Sigmoid colon (tissue), 3 donors: Measurements from ENCODE around the gene ZIC1.

Experiments used
- POLR2A ChIP-seq, 2 donors: fragments of 450-650 bp; IDR thresholded peaks; one replicate each; pipeline ENCODE4 v1.6.1; 2016; ENCODE audit warnings: antibody characterized with exemption in 2 of 2, mild to moderate bottlenecking in 2 of 2, moderate library complexity in 2 of 2
- TF ChIP-seq, protein P1 (sequence below), 4 experiments: fragments of 450-650 bp in 3 of 4; fragments of 200-600 bp in 1 of 4; IDR thresholded peaks; one replicate each; pipeline ENCODE4 v1.5.1; 2016 to 2019; ENCODE audit warnings: antibody characterized with exemption in 4 of 4, mild to moderate bottlenecking in 3 of 4, moderate library complexity in 2 of 4

DNA sequence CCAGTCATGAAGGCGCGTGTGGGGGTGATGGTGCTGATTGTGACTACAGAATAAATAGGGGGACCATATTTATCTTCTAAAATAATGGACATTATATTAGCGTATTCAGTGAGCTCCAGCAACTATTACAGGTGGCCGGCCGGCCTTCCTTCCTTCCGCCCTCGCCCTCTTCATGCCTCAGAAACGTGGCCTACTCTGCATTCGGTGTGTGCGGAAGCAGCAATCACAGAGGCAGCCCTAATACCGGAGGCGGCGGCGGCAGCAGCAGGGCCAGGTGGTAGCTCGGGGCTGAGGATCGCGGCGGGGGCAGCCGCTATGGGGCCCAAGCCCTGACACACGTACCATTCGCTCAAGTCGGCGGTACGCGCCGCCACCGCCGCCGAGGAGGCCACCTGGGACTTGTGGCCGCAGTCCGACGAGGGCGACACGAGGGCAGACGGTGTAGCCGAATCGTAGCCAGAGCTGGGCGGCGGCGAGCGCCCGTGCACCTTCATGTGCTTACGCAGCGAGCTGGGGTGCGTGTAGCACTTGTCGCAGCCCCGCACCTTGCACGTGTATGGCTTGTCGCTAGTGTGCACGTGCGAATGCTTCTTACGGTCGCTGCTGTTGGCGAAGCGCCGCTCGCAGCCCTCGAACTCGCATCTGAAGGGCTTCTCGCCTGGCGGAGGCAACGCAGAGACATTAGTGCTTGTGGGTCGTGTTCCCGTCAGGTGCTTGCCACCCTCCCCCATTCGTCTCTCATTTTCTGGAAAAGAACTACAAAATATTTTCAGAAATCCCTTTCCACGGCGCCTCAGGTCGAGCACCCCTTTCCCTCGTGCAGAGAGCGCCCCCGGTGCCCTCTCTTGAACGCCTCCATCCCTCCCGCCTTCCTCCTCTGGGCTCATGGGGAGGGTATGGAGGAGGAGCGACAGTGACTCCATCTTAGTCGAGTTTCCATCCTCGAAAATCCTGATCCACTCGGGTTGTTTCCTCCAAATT is 18.3 kb upstream of the ZIC1 start:
- TF ChIP-seq, protein P1, sequence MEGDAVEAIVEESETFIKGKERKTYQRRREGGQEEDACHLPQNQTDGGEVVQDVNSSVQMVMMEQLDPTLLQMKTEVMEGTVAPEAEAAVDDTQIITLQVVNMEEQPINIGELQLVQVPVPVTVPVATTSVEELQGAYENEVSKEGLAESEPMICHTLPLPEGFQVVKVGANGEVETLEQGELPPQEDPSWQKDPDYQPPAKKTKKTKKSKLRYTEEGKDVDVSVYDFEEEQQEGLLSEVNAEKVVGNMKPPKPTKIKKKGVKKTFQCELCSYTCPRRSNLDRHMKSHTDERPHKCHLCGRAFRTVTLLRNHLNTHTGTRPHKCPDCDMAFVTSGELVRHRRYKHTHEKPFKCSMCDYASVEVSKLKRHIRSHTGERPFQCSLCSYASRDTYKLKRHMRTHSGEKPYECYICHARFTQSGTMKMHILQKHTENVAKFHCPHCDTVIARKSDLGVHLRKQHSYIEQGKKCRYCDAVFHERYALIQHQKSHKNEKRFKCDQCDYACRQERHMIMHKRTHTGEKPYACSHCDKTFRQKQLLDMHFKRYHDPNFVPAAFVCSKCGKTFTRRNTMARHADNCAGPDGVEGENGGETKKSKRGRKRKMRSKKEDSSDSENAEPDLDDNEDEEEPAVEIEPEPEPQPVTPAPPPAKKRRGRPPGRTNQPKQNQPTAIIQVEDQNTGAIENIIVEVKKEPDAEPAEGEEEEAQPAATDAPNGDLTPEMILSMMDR (IDR thresholded peaks at IDR 0.05) = no peak
- no peak for TF ChIP-seq POLR2A (IDR thresholded peaks at IDR 0.05)
